Lower leg skin (tissue), 3 donors: ENCODE data around the gene HNRNPU.

Source experiments
- POLR2A ChIP-seq, 2 donors: fragments of 450-650 bp; IDR thresholded peaks; one replicate each; pipeline ENCODE4 v1.6.1; 2016 to 2017; ENCODE audit warnings: antibody characterized with exemption in 2 of 2, mild to moderate bottlenecking in 1 of 2, moderate library complexity in 1 of 2
- TF ChIP-seq, protein P1 (sequence below), 3 donors: fragments of 450-650 bp; IDR thresholded peaks; one replicate each; pipeline ENCODE4 v1.5.1; 2016; ENCODE audit warnings: antibody characterized with exemption in 3 of 3, mild to moderate bottlenecking in 3 of 3, moderate library complexity in 2 of 3

DNA sequence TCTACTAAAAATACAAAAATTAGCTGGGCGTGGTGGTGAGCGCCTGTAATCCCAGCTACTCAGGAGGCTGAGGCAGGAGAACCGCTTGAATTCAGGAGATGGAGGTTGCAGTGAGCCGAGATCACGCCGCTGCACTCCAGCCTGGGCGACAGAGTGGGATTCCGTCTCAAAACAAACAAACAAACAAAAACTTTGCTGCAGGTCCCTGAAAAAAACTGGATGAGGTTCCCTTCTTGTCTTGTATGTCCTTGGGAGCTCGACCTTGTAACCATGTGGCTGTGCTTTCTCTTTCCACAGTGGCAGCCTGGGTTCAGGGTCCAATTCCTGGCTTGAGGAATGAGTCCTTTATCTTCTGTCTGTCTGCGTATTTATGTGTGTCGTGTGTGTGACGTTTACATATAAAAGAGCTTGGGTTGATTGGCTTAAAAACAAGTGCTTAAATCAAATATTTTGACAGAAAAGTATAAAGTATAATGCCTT, 46.9 kb downstream of the HNRNPU start:
- TF ChIP-seq, protein P1, sequence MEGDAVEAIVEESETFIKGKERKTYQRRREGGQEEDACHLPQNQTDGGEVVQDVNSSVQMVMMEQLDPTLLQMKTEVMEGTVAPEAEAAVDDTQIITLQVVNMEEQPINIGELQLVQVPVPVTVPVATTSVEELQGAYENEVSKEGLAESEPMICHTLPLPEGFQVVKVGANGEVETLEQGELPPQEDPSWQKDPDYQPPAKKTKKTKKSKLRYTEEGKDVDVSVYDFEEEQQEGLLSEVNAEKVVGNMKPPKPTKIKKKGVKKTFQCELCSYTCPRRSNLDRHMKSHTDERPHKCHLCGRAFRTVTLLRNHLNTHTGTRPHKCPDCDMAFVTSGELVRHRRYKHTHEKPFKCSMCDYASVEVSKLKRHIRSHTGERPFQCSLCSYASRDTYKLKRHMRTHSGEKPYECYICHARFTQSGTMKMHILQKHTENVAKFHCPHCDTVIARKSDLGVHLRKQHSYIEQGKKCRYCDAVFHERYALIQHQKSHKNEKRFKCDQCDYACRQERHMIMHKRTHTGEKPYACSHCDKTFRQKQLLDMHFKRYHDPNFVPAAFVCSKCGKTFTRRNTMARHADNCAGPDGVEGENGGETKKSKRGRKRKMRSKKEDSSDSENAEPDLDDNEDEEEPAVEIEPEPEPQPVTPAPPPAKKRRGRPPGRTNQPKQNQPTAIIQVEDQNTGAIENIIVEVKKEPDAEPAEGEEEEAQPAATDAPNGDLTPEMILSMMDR (IDR thresholded peaks at IDR 0.05) = no peak
- TF ChIP-seq POLR2A (IDR thresholded peaks at IDR 0.05) = no peak
